NCI-H748 (cell line): ENCODE results near the gene MOV10.
"Not testable (repeated sequence)": the region's sequence is repeated elsewhere in the genome, so short reads cannot be mapped to it uniquely, and the experiment has no call there.

ENCODE experiments used
- DNase-seq: peaks from one replicate; lab custom pipeline; 2025; ENCODE audit not compliant: unreplicated experiment; lab: John Stamatoyannopoulos, UW

MOV10 gene

GRCh38 chr1:112729011-112729410, 54.6 kb downstream of the MOV10 start:
- not testable (repeated sequence) for DNase-seq

- DNase-seq, result no peak
These were observed 55.5 kb downstream of the MOV10 start for GRCh38 chr1:112729909-112730308.

GRCh38 chr1:112731451-112731850, 57.0 kb downstream of the MOV10 start:
- DNase-seq, result no peak

- DNase-seq, result no peak
These were observed 61.3 kb downstream of the MOV10 start for GRCh38 chr1:112735752-112736151.

GRCh38 chr1:112737573-112737972, 63.1 kb downstream of the MOV10 start:
- DNase-seq, result no peak

GRCh38 chr1:112743174-112744008, 68.9 kb downstream of the MOV10 start:
- no peak for DNase-seq

GRCh38 chr1:112744009-112744578, 69.6 kb downstream of the MOV10 start:
- DNase-seq, result no peak

GRCh38 chr1:112748396-112748795, 73.9 kb downstream of the MOV10 start:
- DNase-seq, result no peak
